Left ventricle myocardium superior (tissue), 1 donor: ENCODE data around the gene STH. TPM values are rescaled to one million over a fixed set of nuclear protein-coding genes. Genes with fewer than 3 reads are reported as not detected.

ENCODE experiments used
- ATAC-seq: fragments of 200-7000 bp; cut with Tn5 transposase; one replicate; pipeline ENCODE4 v1.9.1; 2020; ENCODE audit warnings: mild to moderate bottlenecking, moderate library complexity
- DNase-seq: peaks from one replicate; pipeline ENCODE4 v3.0.0-alpha.2; 2020
- intact Hi-C: fragments of 100-400 bp; cut with micrococcal nuclease; formaldehyde crosslinking; loops from one replicate; pipeline ENCODE4 v1.11.0; 2022
- total RNA-seq: library from RNA; stranded (reverse); fragmentation: NEBNext Ultra II Directional; extraction: Animal tissue kit (Norgen Biotek cat#: 25700); gene quantifications from one replicate; pipeline ENCODE4 v1.2.1, GENCODE V29; 2021
- donor health status: DM: no; HTN: yes; CAD: no; lungs with severe emphysema.

The STH gene
- total RNA-seq, 1 donor from 2014 or later, result not detected

GRCh38 chr17:46035112-46035818, 36.2 kb downstream of the STH start:
- intact Hi-C loops, result no loop called here
- no peak for DNase-seq
- ATAC-seq, result no peak

- ATAC-seq (no peak), DNase-seq (no peak)
- intact Hi-C loops, result no loop called here
Measured at GRCh38 chr17:46036491-46036890, 37.4 kb downstream of the STH start.

- intact Hi-C loops, result no loop called here
- DNase-seq, result no peak
- no peak for ATAC-seq
Measured at GRCh38 chr17:46037722-46038255, 38.7 kb downstream of the STH start.

- ATAC-seq (no peak), DNase-seq (no peak)
- intact Hi-C loops, result no loop called here
Measured at GRCh38 chr17:46038414-46038813, 39.4 kb downstream of the STH start.

GRCh38 chr17:46038937-46039336, 39.9 kb downstream of the STH start:
- ATAC-seq (peak; percentile 7), DNase-seq (no peak)
- intact Hi-C loops, result no loop called here

- intact Hi-C loops, result loop anchor here (5.0 kb wide), 1 partner anchor 153 kb away; the partner anchor contains the start of gene KANSL1
- DNase-seq (peak; percentile 71), ATAC-seq (peak; percentile 76)
Measured at GRCh38 chr17:46039592-46040186, 40.6 kb downstream of the STH start.

GRCh38 chr17:46042246-46042645, 43.2 kb downstream of the STH start:
- intact Hi-C loops, result loop anchor here (5.0 kb wide), 1 partner anchor 150 kb away; the partner anchor contains the start of gene KANSL1
- no peak for ATAC-seq

GRCh38 chr17:46042925-46043324, 43.9 kb downstream of the STH start:
- intact Hi-C loops, result loop anchor here (5.0 kb wide), 1 partner anchor 149 kb away; the partner anchor contains the start of gene KANSL1
- no peak for DNase-seq
- ATAC-seq, result no peak

More at GRCh38 chr17:46042246-46042645, 43.2 kb downstream of the STH start:
- DNase-seq, result no peak

- intact Hi-C loops, result loop anchor here (5.0 kb wide), 1 partner anchor 149 kb away; the partner anchor contains the start of gene KANSL1
- ATAC-seq (no peak), DNase-seq (no peak)
Measured at GRCh38 chr17:46043606-46044005, 44.6 kb downstream of the STH start.

GRCh38 chr17:46044286-46044928, 45.4 kb downstream of the STH start:
- DNase-seq (no peak), ATAC-seq (peak; percentile 77)
- intact Hi-C loops, result loop anchor here (5.0 kb wide), 1 partner anchor 148 kb away; the partner anchor contains the start of gene KANSL1

- ATAC-seq (no peak), DNase-seq (no peak)
- intact Hi-C loops, result loop anchor here (5.0 kb wide), 1 partner anchor 147 kb away; the partner anchor contains the start of gene KANSL1
Measured at GRCh38 chr17:46044989-46045388, 45.9 kb downstream of the STH start.

- ATAC-seq (no peak), DNase-seq (no peak)
- intact Hi-C loops, result no loop called here
Measured at GRCh38 chr17:46045639-46046038, 46.6 kb downstream of the STH start.

- DNase-seq (no peak), ATAC-seq (no peak)
- intact Hi-C loops, result no loop called here
Measured at GRCh38 chr17:46046957-46047356, 47.9 kb downstream of the STH start.

- ATAC-seq (no peak), DNase-seq (no peak)
- intact Hi-C loops, result no loop called here
Measured at GRCh38 chr17:46047398-46047797, 48.3 kb downstream of the STH start.

- intact Hi-C loops, result no loop called here
- ATAC-seq, result no peak
Measured at GRCh38 chr17:46047856-46048255, 48.8 kb downstream of the STH start.

More at GRCh38 chr17:46047856-46048255, 48.8 kb downstream of the STH start:
- no peak for DNase-seq

Other genes starting within 250 kb of the STH start
- gene CRHR1, start 214.9 kb upstream of the STH start, total RNA-seq, result not detected
- not detected for gene SPPL2C, start 154.4 kb upstream of the STH start, total RNA-seq
- 42.2 TPM for gene MAPT, start 104.7 kb upstream of the STH start, total RNA-seq
- 26.9 TPM for gene KANSL1, start 194.2 kb downstream of the STH start, total RNA-seq